GM21390 (cell line): ENCODE measurements around the gene C21orf58.
"Not testable (repeated sequence)": the region's sequence is repeated elsewhere in the genome, so short reads cannot be mapped to it uniquely, and the experiment has no call there.

Source experiments
- ATAC-seq: cut with Tn5 transposase; IDR thresholded peaks from one replicate; pipeline ENCODE4 v1.9.1; 2021; ENCODE audit not compliant: unreplicated experiment

C21orf58 gene

DNA sequence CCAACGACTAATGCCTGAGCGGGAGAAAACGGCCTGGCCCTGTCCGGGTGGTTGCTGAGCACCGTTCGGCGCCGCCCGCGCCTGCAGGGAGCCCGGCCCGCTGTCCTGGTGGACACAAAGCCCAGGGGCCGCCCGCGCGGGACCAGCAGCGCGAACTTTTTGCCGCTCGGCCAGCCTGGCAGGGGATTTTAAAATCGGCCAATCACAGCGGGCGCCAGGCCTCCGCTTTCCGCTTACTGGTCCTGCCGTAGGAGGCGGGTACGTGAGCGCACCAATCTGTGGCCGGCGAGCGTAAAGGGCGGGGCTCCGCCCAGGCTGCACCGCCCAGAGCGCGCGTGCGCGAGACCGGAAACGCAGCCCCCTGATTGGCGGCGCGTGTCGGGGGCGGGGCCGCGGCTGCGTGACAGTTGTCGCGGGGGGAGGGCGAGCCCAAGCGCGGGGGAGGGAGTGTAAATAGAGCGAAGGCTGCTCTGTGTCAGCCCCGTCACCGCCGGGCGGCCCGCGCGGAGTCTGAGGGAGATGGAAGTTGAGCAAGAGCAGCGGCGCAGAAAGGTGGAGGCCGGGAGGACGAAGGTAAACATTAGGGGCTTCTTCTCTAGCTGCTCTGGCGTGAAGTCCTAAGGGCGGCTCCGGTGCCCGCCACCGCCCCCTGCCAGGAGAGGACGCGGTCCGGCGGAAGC, at the start of gene C21orf58, which contains the start of gene PCNT:
C21orf58 (minus strand) TSS at position 161 of the 680 bp plus-strand sequence. CDS start 1,132 bp downstream, outside the sequence.
PCNT (plus strand) TSS at position 447 of the 680 bp plus-strand sequence; CDS start at position 520, 73 bp downstream.
- peak; percentile 68 for ATAC-seq

DNA sequence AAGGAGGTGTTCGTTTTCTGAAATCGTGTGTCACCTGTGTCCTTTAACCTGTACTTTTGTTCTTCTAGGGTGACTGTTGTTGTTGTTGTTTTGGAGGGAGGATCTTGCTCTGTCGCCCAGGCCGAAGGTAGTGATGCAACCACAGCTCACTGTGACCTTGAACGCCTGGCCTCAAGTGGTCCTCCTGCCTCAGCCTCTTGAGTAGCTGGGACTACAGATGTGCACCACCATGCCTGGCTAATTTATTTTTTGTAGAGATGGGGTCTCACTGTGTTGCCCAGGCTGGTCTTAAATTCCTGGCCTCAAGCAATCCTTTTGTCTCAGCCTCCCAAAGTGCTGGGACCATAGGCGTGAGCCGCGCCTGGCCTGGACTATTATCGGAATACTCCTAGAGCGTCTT, 49.3 kb upstream of the C21orf58 start:
- not testable (repeated sequence) for ATAC-seq

DNA sequence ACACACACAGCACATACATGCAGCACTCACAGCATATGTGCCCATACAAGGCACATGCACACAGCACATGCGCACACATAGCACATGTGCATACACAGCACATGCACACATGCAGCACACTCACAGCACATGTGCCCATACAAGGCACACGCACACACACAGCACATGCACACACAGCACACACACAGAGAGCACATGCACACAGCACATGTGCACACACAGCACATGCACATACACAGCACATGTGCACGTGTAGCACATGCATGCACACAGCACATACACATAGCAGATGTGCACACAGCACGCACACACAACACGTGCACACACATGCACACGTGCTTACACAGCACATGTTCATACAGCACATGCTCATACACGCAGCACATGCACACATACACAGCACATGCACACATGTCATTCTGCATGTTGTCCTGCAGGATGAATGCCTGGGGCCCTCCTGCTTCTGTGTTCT, 48.4 kb upstream of the C21orf58 start:
- ATAC-seq: no peak

DNA sequence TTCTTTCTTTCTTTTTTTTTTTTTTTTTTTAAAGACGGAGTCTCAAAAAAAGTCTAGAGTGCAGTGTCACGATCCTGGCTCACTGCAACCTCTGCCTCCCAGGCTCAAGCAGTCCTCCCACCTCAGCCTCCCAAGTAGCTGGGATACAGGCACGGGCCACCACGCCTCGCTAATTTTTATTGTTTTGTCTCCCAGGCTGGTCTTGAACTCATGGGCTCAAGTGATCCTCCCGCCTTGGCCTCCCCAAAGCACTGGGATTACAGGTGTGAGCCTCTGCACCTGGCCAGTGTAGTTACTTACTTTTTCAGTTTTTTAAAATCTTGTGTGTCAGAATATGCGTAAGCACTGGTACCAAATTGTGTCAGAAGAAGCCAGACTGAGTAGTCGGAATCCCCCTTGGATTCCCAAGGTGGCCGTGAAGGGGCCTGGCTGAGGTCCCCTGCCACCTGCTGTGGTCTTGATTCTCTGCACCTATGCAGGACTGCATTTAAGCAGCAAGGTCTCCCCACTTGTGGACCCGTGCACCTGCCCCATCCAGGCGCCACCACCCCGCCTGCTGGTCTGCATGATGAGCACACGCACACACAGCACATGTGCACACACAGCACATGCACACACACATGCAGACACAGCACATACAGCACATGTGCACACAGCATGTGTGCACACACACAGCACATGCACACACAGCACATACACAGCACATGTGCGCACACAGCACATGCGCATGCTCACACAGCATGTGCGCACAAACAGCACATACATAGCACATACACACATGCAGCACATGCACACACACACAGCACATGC, 47.7 kb upstream of the C21orf58 start:
- no peak for ATAC-seq

DNA sequence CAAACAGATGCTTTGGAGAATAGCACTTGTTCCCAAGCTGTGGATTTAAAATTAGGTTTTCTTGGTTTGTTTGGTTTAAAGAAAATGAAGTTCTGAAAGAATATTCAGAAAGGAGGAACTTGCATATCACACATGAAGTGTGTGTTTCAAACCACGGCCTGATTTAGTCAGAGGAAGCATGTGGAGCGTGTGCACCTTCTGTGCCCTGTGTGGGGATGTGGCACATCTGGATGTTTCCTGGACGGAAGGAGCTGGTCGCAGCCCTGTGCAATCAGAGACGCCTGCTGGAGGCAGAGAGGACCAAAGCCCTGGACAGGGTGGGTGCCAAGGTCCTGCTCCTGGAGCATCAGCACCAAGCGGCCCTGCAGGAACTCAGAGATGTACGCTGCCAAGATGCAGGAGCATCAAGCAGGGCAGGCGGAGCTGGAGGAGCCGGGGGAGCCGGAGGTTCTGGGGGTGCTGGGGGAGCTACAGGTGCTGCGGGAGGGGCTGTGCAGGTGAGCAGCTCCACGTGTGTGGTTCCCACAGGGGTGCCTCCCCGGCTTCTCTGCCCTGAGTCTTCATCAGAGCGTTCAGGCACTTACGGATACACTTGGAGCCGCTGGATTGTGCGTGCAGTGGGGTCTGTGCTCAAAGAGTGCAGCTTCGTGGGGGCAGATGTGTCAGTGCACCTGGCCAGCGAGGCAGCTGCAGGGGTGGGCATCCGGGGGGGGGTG, 46.0 kb upstream of the C21orf58 start:
- ATAC-seq: no peak

DNA sequence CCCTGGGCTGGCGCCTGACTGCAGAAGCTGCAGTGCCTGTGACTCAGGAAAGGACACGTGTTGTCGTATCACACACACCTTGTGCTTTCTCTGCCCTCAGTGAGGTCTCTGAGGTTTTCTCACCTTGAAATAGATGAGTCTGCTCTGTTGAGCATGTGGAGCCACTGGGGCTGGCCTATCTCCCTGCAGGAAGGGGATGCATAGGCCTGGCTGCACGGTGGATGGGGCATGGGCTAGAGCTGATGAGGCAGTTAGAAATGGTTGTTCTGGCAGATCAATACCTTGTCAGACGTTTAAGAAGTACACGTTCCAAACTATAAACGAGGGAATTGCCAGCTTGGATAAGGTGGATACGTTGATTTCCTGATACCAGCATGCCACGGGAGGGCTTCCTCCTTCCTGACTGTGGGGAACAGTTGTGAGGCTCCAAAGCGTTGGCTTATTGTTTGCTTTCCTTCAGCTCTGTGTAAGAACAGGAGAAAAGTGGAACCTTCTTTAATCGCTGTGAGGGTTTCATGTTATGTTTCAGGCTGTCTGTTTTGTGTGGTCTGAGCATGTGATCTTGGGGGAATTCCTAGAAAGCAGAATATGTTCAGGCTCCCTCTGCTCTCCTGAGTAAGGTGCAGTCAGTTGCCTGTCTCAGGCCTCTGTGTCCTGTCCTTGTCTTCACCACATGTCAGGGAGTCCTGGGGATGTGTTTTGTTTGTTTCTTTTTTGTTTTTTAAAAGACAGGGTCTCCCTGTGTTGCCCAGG, 45.0 kb upstream of the C21orf58 start:
- ATAC-seq: no peak

DNA sequence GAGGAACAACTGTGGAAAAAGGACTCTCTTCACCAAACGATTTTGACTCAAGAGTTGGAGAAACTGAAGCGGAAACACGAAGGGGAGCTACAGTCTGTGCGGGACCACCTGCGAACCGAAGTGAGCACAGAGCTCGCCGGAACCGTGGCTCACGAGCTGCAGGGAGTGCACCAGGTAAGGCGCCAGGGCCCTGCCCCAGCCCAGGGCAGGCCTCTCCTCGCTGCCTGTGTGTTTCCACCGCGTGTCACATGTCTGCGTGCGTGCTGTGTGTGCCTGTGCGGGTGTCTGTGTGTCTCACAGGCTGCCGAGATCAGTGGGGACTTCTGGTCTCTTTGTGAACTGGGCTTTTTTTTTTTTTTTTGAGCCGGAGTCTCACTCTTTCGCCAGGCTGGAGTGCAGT, 43.3 kb upstream of the C21orf58 start:
- ATAC-seq: no peak

DNA sequence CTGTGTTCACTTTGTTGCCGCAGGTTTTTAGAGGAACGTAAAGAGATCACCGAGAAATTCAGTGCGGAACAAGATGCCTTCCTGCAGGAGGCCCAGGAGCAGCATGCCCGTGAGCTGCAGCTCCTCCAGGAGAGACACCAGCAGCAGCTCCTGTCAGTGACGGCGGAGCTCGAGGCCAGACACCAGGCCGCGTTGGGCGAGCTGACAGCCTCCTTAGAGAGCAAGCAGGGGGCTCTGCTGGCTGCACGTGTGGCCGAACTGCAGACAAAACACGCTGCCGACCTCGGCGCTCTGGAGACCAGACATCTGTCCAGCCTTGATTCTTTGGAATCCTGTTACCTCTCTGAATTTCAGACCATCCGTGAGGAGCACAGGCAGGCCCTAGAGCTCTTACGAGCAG, 42.9 kb upstream of the C21orf58 start:
- ATAC-seq: no peak

DNA sequence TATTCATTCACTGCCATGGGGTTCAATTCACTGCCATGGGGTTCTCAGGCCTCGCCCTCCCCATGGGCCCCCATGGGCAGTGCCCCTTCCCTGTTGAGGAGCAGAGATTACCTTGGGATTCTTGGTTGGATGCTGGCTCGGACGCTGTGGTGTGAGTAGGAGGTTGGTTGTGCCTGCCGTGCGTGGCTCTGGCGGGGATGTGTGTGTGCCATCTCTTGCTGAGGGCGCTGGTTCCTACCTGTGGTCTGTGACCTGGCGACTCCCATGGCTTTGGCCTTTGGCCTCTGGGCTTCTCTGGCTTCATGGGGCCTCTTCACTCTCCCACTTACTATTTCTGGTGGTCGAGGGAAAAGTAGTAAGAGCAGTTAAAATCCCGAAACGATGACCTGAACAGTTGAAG, 42.4 kb upstream of the C21orf58 start:
- ATAC-seq: no peak

DNA sequence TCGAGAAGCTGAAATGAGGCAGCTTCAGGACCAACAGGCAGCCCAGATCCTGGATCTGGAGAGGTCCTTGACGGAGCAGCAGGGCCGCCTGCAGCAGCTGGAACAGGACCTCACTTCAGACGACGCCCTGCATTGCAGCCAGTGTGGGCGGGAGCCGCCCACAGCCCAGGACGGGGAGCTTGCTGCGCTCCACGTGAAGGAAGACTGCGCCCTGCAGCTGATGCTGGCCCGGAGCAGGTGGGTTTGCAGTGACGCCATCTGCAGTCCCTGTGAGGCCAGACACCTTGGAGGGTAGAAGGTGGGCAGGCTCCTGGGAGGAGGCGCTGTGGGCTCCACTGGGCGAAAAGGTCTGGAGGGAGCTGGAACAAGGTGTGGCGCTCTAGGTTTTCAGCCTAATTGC, 40.0 kb upstream of the C21orf58 start:
- no peak for ATAC-seq

DNA sequence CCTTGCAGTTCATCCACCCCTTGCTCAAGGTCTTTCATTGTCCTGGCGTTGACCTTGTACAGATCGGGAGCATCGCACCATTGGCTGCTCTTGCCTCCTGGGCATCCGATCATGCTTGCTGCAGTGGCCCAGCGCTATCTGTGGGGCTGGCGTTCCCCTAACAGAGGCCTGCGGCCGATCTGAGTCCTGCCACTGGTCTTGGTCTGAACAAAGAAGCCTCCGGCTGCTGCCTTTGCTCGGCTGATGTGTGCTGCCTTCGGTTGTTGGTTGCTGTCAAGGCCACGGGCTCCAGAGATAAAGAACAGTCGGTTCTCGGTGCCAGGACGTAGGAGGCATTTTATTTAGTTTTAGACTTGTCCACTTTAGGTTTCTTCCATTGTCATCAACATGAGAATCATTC, 39.3 kb upstream of the C21orf58 start:
- ATAC-seq: no peak

DNA sequence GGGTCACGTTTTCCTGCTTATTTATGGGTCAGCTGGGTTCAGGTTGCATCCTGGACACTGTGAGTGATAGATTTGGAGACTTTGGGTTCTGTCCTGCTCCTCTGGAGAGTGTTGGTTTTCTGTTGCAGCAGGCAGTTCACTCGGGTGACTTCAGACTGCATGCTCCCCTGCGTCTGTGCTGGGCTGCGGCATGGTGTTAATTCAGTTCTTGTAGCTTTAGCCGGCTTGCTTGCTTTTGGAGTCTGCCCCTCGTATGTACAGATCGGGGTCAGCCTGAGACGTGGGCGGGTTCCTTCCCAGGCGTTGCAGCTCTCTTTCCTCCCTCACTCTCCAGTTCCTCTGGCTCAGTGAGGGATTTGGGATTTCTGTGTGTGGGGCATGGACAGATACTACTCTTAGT, 38.3 kb upstream of the C21orf58 start:
- no peak for ATAC-seq

DNA sequence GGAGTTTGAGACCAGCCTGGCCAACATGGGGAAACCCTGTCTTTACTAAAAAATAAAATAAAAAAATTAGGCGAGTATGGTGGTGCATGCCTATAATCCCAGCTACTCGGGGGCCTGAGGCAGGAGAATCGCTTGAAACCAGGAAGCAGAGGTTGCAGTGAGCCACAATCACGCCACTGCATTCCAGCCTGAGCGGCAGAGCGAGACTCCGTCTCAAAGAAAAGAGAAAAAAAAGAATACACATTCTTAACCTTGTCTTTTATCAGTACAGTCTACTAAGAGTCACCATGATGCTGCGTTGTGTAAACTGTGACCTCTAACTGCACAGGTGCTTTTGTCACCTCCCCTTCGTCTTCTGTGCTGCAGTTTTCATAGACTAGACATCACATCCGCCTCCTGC, 37.5 kb upstream of the C21orf58 start:
- no peak for ATAC-seq

DNA sequence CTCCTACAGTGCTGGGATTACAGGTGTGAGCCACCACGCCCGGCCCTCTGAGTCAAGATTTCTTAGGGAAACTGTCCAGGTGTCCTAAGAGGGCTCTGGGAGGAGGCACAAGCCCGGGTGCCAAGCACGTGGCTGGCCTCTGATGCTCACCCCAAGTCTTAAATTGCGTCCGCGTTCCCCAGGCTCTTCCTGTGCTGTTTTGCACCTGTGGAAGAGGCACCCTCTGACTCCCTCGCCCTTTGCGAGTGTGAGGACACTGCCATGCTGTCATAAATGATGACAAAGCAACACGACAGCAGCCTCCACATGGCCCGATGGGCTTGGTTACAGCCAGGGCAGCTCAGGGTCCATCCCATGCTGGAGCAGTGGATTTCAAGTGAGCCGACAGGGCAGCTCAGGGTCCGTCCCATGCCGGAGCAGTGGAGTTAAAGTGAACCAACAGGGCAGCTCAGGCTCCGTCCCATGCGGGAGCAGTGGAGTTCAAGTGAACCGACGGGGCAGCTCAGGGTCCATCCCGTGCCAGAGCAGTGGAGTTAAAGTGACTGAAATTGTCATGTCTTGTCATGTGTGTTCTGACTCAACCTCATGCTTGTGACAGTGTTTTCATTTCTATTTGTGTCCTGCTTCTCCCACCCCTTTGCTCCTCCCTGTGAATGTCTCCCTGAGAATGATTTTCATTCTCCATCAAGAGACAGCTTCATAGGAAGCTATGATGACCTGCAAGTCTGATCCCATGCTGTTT, 34.2 kb upstream of the C21orf58 start:
- no peak for ATAC-seq

DNA sequence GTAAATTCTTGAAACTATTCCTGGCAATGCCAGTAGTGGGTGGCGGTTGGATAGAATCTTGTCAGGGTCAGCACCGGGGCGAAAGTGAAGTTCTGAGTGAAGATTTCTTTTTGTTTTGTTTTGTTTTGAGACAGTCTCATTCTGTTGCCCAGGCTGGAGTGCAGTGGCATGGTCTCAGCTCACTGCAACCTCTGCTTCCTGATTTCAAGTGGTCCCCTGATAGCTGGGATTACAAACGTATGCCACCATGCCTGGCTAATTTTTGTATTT, 33.6 kb upstream of the C21orf58 start:
- no peak for ATAC-seq

DNA sequence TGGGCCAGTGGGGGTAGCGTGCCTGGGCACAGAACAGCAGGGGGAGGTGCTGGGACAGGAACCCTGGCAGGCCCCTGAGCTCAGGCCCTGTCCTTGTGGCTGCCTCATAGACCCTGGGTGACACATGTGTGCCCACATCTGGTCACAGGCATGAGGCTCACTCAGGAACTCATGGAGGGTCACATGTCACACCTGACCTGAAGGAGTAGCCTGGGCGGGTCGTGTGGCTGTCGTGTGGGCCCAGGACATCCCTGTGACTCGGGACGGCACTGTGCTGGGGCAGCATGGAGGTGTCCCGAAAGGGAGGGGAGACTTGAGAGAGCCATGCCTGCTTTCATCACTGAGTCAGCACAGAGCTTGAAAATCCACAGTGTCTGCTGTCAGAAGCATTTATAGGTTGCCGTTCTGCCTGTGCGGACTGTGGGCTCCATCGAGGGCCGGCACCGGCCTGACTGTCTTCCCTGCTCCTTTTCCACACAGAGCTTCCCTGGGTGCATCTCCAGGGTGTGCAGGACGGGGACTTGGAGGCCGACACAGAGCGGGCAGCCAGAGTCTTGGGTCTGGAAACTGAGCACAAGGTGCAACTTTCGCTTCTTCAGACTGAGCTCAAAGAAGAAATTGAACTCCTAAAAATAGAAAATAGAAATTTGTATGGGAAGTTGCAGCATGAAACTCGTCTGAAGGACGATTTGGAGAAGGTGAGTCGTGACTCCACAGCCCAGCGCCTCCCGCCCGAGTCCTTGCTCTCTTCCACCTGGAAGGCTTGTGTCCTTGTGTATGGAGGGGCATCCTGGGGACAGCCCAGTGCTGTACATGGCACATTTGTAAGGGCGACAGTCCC, 33.0 kb upstream of the C21orf58 start:
- no peak for ATAC-seq

DNA sequence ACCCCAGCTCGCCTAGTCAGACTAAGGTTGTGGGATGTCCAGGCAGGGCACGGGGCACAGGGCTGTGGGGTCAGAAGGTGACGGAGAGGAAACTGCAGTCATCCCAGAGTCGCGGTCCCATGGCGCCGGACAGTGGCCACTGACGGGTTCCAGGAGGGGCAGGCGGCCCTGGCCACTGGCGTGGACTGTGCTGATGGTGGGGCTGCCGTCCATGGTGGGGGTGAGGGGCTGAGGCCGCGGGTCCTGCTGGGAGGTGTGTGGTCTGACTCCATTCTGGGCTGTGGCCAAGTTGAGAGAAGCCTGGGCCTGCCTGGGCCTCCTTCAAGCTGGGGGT, 32.3 kb upstream of the C21orf58 start:
- ATAC-seq: no peak

DNA sequence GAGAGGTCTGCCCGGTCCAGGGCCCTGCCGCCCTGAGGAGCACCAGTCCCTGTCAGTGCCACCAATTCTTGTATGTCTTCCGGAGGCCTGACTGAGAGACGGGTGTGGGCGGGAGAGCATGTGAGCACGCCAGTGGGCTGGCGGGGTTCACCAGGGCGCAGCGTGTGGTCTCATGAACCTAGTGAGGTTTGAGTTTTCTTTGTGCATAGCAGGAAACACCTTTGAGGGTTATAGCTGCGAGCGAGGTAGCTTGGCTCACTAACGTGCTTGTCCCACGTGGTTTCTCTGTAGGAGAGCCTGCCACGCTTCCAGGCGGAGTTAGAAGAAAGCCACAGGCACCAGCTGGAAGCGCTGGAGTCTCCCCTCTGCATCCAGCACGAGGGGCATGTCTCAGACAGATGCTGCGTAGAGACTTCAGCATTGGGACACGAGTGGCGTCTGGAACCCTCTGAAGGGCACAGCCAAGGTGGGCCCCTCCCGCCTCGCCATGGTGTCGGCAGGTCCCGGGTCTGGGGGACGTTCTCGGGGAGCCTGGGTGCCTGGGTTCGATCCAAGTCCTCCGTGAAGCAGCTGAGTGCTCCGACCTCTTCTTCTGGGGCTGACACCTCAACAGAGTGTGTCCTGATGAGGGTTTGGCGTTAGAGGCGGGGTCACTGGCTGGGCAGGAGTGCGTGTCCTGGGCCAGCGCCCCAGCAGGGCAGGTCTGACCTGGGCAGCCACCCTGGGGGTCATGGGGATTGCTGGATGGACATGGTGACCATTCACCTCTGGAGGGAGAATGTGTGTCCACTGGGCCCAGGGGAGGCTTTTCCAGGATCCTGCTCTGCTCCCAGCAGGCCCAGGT, 31.7 kb upstream of the C21orf58 start:
- no peak for ATAC-seq

DNA sequence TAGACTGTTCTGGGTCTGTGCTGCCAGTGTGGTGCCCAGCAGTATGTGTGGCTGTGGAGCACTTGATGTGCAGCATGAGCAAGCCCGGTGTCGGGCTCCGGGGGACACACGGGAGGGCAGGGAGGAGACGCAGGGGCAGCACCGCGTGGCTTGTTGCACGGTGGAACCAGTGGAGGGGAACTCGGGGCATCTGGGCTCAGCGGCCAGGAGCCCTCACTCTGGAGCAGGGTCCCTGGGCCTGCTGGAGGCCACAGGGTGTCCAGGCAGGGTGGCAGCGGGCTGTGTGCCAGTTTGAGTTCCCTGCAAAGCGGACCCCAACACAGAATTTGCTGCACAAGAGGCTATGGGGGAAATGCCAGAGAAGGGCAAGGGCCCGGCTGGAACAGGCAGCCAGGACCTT, 30.8 kb upstream of the C21orf58 start:
- no peak for ATAC-seq
